GM23338 (cell line): Measurements from ENCODE around the gene FZD4. TPM values are rescaled to one million over a fixed set of nuclear protein-coding genes. Genes with fewer than 3 reads are reported as not detected.

Source experiments
- ATAC-seq: fragments of 200-7000 bp; cut with Tn5 transposase; 3 replicates; pipeline ENCODE4 v1.9.1; 2020
- DNase-seq: peaks from one replicate; pipeline ENCODE4 v3.0.0-alpha.2; 2015; ENCODE audit warnings: low spot score
- H2AFZ ChIP-seq: fragments of 200-600 bp; sonication (generic); 2 replicates; pipeline ENCODE4 v1.8.0; 2016; ENCODE audit warnings: antibody characterized with exemption, mild to moderate bottlenecking, moderate library complexity
- H3F3A ChIP-seq: fragments of 200-600 bp; sonication (generic); replicated peaks from 2 replicates; pipeline ENCODE4 v1.8.0; 2017; ENCODE audit warnings: antibody characterized with exemption, mixed run types, low read depth
- H3K27ac ChIP-seq: fragments of 200-600 bp; sonication (generic); 2 replicates; pipeline ENCODE4 v1.6.1; 2016; ENCODE audit warnings: low read depth
- H3K27me3 ChIP-seq: fragments of 200-600 bp; sonication (generic); 2 replicates; pipeline ENCODE4 v1.8.0; 2016; ENCODE audit warnings: mild to moderate bottlenecking, mixed run types, moderate library complexity; ENCODE audit not compliant: insufficient read depth
- H3K36me3 ChIP-seq: fragments of 200-600 bp; sonication (generic); 2 replicates; pipeline ENCODE4 v1.8.0; 2016; ENCODE audit warnings: mild to moderate bottlenecking; ENCODE audit not compliant: insufficient read depth
- H3K4me1 ChIP-seq: fragments of 200-600 bp; sonication (generic); 2 replicates; pipeline ENCODE4 v1.8.0; 2016; ENCODE audit warnings: mild to moderate bottlenecking, moderate library complexity; ENCODE audit not compliant: insufficient read depth
- H3K4me2 ChIP-seq: fragments of 200-600 bp; sonication (generic); 2 replicates; pipeline ENCODE4 v1.7.1; 2017; ENCODE audit warnings: mixed run types
- H3K4me3 ChIP-seq: fragments of 200-600 bp; sonication (generic); 2 replicates; pipeline ENCODE4 v1.6.1; 2016; ENCODE audit warnings: mixed run types
- H3K79me2 ChIP-seq: fragments of 200-600 bp; sonication (generic); replicated peaks from 2 replicates; pipeline ENCODE4 v1.8.0; 2017; ENCODE audit warnings: mild to moderate bottlenecking; ENCODE audit not compliant: insufficient read depth
- H3K9me2 ChIP-seq: fragments of 200-600 bp; sonication (generic); 2 replicates; pipeline ENCODE4 v1.8.0; 2017; ENCODE audit not compliant: insufficient read depth
- H4K20me1 ChIP-seq: fragments of 200-600 bp; sonication (generic); replicated peaks from 2 replicates; pipeline ENCODE4 v1.8.0; 2017; ENCODE audit warnings: mild to moderate bottlenecking; ENCODE audit not compliant: insufficient read depth
- H3K27ac Mint-ChIP-seq: 2 replicates; pipeline ENCODE4 v1.8.0; 2020; ENCODE audit warnings: inconsistent platforms, mild to moderate bottlenecking, moderate library complexity, mixed read lengths
- H3K27me3 Mint-ChIP-seq: 3 replicates; pipeline ENCODE4 v1.8.0; 2022; ENCODE audit warnings: low read depth, mild to moderate bottlenecking, moderate library complexity, mixed read lengths, inconsistent platforms; ENCODE audit not compliant: insufficient read depth, poor library complexity
- H3K36me3 Mint-ChIP-seq: 3 replicates; pipeline ENCODE4 v1.8.0; 2021; ENCODE audit warnings: low read depth, mild to moderate bottlenecking, inconsistent platforms, moderate library complexity, mixed read lengths
- H3K4me1 Mint-ChIP-seq: 3 replicates; pipeline ENCODE4 v1.8.0; 2020; ENCODE audit warnings: mild to moderate bottlenecking, inconsistent platforms, mixed read lengths
- H3K4me3 Mint-ChIP-seq: 3 replicates; pipeline ENCODE4 v1.8.0; 2021; ENCODE audit warnings: moderate library complexity, mild to moderate bottlenecking, inconsistent platforms, mixed read lengths
- H3K9me3 Mint-ChIP-seq: 3 replicates; pipeline ENCODE4 v1.8.0; 2020; ENCODE audit warnings: moderate library complexity, mild to moderate bottlenecking, inconsistent platforms, mixed read lengths
- CREB1 ChIP-seq: fragments of 250-450 bp; sonication (Bioruptor Pico); IDR thresholded peaks from 2 replicates; pipeline ENCODE4 v1.5.0; 2020; ENCODE audit warnings: low read depth, mild to moderate bottlenecking, moderate library complexity
- CTCF ChIP-seq, 2 experiments: fragments of 200-600 bp in 1 of 2; sonication (generic) in 1 of 2; conservative IDR thresholded peaks; 2 replicates each; pipeline versions ENCODE4 v1.5.1 to v1.6.1; 2016 to 2017; ENCODE audit warnings: antibody characterized with exemption in 2 of 2, low read depth in 2 of 2, mild to moderate bottlenecking in 2 of 2, moderate library complexity in 1 of 2
- ETS1 ChIP-seq: IDR thresholded peaks from 2 replicates; pipeline ENCODE4 v1.6.1; 2016; ENCODE audit warnings: antibody characterized with exemption
- EZH2 ChIP-seq: fragments of 200-600 bp; sonication (generic); IDR thresholded peaks from one replicate; pipeline ENCODE4 v1.8.0; 2017; ENCODE audit warnings: antibody characterized with exemption, mild to moderate bottlenecking, low read depth; ENCODE audit not compliant: unreplicated experiment
- EZH2phosphoT487 ChIP-seq: fragments of 200-600 bp; sonication (generic); IDR thresholded peaks from one replicate; pipeline ENCODE4 v1.8.1; 2018; ENCODE audit warnings: antibody characterized with exemption; ENCODE audit not compliant: unreplicated experiment
- JUNB ChIP-seq: IDR thresholded peaks from one replicate; pipeline ENCODE4 v1.6.1; 2016; ENCODE audit warnings: antibody characterized with exemption; ENCODE audit not compliant: unreplicated experiment
- NANOG ChIP-seq: IDR thresholded peaks from 2 replicates; pipeline ENCODE4 v1.6.1; 2016; ENCODE audit warnings: antibody characterized with exemption, borderline replicate concordance
- POLR2AphosphoS5 ChIP-seq: IDR thresholded peaks from 2 replicates; pipeline ENCODE4 v1.6.1; 2016; ENCODE audit warnings: antibody characterized with exemption, low read depth
- REST ChIP-seq: IDR thresholded peaks from one replicate; pipeline ENCODE4 v1.6.1; 2018; ENCODE audit warnings: antibody characterized with exemption; ENCODE audit not compliant: unreplicated experiment
- STAT1 ChIP-seq: IDR thresholded peaks from one replicate; pipeline ENCODE4 v1.6.1; 2016; ENCODE audit warnings: antibody characterized with exemption; ENCODE audit not compliant: unreplicated experiment
- ZNF114 ChIP-seq: fragments of 250-450 bp; sonication (Bioruptor Pico); IDR thresholded peaks from 2 replicates; pipeline ENCODE4 v1.5.0; 2020; ENCODE audit warnings: mild to moderate bottlenecking, moderate library complexity
- ZNF331 ChIP-seq: fragments of 250-450 bp; sonication (Bioruptor Pico); IDR thresholded peaks from 2 replicates; pipeline ENCODE4 v1.5.0; 2020; ENCODE audit warnings: low read depth, mild to moderate bottlenecking, moderate library complexity
- polyA plus RNA-seq: library from polyadenylated mRNA; unstranded; fragments of >200 nt; fragmentation: Nextera tagmentation; extraction: Ambion mirVana; gene quantifications from 2 replicates; pipeline ENCODE4 v1.2.1, GENCODE V29; 2016
- total RNA-seq: library from RNA; depleted of rRNA; stranded (reverse); fragments of >200 nt; shearing (Covaris generic); gene quantifications from 2 replicates; pipeline ENCODE4 v1.2.3, GENCODE V29; 2014
- TF ChIP-seq, protein P1 (sequence below): fragments of 250-450 bp; sonication (Bioruptor Pico); IDR thresholded peaks from 2 replicates; pipeline ENCODE4 v1.5.0; 2020; ENCODE audit warnings: mild to moderate bottlenecking, moderate library complexity

Gene FZD4
- total and polyA plus RNA-seq, 2 experiments from 2014 or later = 1.4 to 8.9 TPM

DNA sequence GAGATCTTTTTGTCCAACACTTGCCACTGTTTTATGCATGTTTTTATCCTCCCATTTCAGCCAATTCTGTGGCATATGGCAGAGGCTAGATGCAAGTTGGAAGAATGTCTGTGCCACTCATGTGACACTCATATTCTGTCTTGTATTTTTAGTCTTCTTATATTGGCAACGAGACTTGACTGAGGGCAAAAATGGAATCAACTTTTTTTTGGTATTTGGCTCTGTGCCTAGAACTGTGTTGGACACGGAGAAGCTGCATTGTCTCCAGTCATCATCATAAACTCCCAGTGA lies 1.7 kb upstream of the FZD4 start:
- peaks cover 18% of the 10 kb centered on the region for H3K27me3 ChIP-seq
- no peak overlapping the region for H2AFZ ChIP-seq
- Mint-ChIP-seq H3K27me3 (peaks cover 26% of the 10 kb centered on the region), H3K27ac (no peak overlapping the region), H3K9me3 (peaks cover 10% of the 10 kb centered on the region), H3K4me3 (peak overlapping the region; percentile 89), H3K36me3 (peaks cover 10% of the 10 kb centered on the region; the same call in 2 of the 3 replicates), H3K4me1 (peaks cover 34% of the 10 kb centered on the region)
- no peaks in the 10 kb centered on the region for H4K20me1 ChIP-seq
- H3K36me3 ChIP-seq = no peaks in the 10 kb centered on the region
- H3K79me2 ChIP-seq = no peaks in the 10 kb centered on the region
- H3K4me1 ChIP-seq = peaks cover 21% of the 10 kb centered on the region; the same call in 1 of the 2 replicates
- 0 out of 2 replicates have a peak, but pooled peaks cover 6% of the 10 kb centered on the region for H3F3A ChIP-seq
- TF ChIP-seq REST (no peak), CREB1 (CRISPR knock-in tag) (no peak), EZH2 (no peak), STAT1 (no peak), POLR2AphosphoS5 (no peak), ETS1 (no peak), JUNB (no peak), NANOG (no peak), EZH2phosphoT487 (no peak), CTCF (conservative IDR thresholded peaks at IDR 0.05; ENCODE audit: low read depth in 2 of 2) (no peak), ZNF331 (no peak), ZNF114 (CRISPR knock-in tag) (no peak)
- TF ChIP-seq, protein P1, sequence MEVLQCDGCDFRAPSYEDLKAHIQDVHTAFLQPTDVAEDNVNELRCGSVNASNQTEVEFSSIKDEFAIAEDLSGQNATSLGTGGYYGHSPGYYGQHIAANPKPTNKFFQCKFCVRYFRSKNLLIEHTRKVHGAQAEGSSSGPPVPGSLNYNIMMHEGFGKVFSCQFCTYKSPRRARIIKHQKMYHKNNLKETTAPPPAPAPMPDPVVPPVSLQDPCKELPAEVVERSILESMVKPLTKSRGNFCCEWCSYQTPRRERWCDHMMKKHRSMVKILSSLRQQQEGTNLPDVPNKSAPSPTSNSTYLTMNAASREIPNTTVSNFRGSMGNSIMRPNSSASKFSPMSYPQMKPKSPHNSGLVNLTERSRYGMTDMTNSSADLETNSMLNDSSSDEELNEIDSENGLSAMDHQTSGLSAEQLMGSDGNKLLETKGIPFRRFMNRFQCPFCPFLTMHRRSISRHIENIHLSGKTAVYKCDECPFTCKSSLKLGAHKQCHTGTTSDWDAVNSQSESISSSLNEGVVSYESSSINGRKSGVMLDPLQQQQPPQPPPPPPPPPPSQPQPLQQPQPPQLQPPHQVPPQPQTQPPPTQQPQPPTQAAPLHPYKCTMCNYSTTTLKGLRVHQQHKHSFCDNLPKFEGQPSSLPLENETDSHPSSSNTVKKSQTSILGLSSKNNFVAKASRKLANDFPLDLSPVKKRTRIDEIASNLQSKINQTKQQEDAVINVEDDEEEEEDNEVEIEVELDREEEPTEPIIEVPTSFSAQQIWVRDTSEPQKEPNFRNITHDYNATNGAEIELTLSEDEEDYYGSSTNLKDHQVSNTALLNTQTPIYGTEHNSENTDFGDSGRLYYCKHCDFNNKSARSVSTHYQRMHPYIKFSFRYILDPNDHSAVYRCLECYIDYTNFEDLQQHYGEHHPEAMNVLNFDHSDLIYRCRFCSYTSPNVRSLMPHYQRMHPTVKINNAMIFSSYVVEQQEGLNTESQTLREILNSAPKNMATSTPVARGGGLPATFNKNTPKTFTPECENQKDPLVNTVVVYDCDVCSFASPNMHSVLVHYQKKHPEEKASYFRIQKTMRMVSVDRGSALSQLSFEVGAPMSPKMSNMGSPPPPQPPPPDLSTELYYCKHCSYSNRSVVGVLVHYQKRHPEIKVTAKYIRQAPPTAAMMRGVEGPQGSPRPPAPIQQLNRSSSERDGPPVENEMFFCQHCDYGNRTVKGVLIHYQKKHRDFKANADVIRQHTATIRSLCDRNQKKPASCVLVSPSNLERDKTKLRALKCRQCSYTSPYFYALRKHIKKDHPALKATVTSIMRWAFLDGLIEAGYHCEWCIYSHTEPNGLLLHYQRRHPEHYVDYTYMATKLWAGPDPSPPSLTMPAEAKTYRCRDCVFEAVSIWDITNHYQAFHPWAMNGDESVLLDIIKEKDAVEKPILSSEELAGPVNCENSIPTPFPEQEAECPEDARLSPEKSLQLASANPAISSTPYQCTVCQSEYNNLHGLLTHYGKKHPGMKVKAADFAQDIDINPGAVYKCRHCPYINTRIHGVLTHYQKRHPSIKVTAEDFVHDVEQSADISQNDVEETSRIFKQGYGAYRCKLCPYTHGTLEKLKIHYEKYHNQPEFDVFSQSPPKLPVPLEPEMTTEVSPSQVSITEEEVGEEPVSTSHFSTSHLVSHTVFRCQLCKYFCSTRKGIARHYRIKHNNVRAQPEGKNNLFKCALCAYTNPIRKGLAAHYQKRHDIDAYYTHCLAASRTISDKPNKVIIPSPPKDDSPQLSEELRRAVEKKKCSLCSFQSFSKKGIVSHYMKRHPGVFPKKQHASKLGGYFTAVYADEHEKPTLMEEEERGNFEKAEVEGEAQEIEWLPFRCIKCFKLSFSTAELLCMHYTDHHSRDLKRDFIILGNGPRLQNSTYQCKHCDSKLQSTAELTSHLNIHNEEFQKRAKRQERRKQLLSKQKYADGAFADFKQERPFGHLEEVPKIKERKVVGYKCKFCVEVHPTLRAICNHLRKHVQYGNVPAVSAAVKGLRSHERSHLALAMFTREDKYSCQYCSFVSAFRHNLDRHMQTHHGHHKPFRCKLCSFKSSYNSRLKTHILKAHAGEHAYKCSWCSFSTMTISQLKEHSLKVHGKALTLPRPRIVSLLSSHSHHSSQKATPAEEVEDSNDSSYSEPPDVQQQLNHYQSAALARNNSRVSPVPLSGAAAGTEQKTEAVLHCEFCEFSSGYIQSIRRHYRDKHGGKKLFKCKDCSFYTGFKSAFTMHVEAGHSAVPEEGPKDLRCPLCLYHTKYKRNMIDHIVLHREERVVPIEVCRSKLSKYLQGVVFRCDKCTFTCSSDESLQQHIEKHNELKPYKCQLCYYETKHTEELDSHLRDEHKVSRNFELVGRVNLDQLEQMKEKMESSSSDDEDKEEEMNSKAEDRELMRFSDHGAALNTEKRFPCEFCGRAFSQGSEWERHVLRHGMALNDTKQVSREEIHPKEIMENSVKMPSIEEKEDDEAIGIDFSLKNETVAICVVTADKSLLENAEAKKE (CRISPR knock-in tag) = no peak
- H3K9me2 ChIP-seq = no peaks in the 10 kb centered on the region
- H3K27ac ChIP-seq = no peak overlapping the region
- H3K4me2 ChIP-seq = peak overlapping the region; percentile 84
- H3K4me3 ChIP-seq = peak overlapping the region; percentile 83
- DNase-seq (no peak), ATAC-seq (no peak)
